ENCODE results near the gene COX10. TPM values are rescaled to one million over a fixed set of nuclear protein-coding genes. Genes with fewer than 3 reads are reported as not detected.
A peak's percentile ranks its signal among the peaks of the same experiment; 100 is the strongest.
"Not testable (repeated sequence)": the region's sequence is repeated elsewhere in the genome, so short reads cannot be mapped to it uniquely, and the experiment has no call there.

COX10 gene
- total and polyA plus RNA-seq, 2 experiments from 2014 or later, result 21.7 to 26.6 TPM

GRCh38 chr17:14184536-14184935 is 115.2 kb downstream of the COX10 start:
- not testable (repeated sequence) for H3K27me3 ChIP-seq; H3K4me1 ChIP-seq (ENCODE audit: low read depth); H3K36me3 ChIP-seq; H3K4me3 ChIP-seq; DNase-seq (ENCODE audit: low read depth in 1 of 2, low spot score in 1 of 2); H3K9me3 ChIP-seq (ENCODE audit: low read depth); H3K27ac ChIP-seq

GRCh38 chr17:14186443-14186842 is 117.1 kb downstream of the COX10 start:
- not testable (repeated sequence) for H3K4me3 ChIP-seq; H3K4me1 ChIP-seq (ENCODE audit: low read depth); H3K9me3 ChIP-seq (ENCODE audit: low read depth); H3K36me3 ChIP-seq; DNase-seq (ENCODE audit: low read depth in 1 of 2, low spot score in 1 of 2); H3K27ac ChIP-seq; H3K27me3 ChIP-seq

- not testable (repeated sequence) for H3K27me3 ChIP-seq; H3K9me3 ChIP-seq (ENCODE audit: low read depth); H3K27ac ChIP-seq; H3K4me1 ChIP-seq (ENCODE audit: low read depth); H3K4me3 ChIP-seq; H3K36me3 ChIP-seq; DNase-seq (ENCODE audit: low read depth in 1 of 2, low spot score in 1 of 2)
Measured at GRCh38 chr17:14190774-14191173, 121.5 kb downstream of the COX10 start.

GRCh38 chr17:14191469-14191868 is 122.2 kb downstream of the COX10 start:
- DNase-seq (ENCODE audit: low read depth in 1 of 2, low spot score in 1 of 2); H3K4me3 ChIP-seq; H3K4me1 ChIP-seq (ENCODE audit: low read depth); H3K9me3 ChIP-seq (ENCODE audit: low read depth); H3K27ac ChIP-seq; H3K27me3 ChIP-seq; H3K36me3 ChIP-seq: not testable (repeated sequence)

GRCh38 chr17:14192039-14192438 is 122.7 kb downstream of the COX10 start:
- not testable (repeated sequence) for H3K27ac ChIP-seq; H3K4me1 ChIP-seq (ENCODE audit: low read depth); H3K36me3 ChIP-seq; H3K27me3 ChIP-seq; H3K4me3 ChIP-seq; DNase-seq (ENCODE audit: low read depth in 1 of 2, low spot score in 1 of 2); H3K9me3 ChIP-seq (ENCODE audit: low read depth)

GRCh38 chr17:14192636-14193344 is 123.5 kb downstream of the COX10 start:
- not testable (repeated sequence) for DNase-seq (ENCODE audit: low read depth in 1 of 2, low spot score in 1 of 2); H3K27ac ChIP-seq; H3K4me3 ChIP-seq; H3K4me1 ChIP-seq (ENCODE audit: low read depth); H3K27me3 ChIP-seq; H3K36me3 ChIP-seq; H3K9me3 ChIP-seq (ENCODE audit: low read depth)

- H3K4me1 ChIP-seq (ENCODE audit: low read depth), result peaks cover 37% of the 10 kb centered on the region
- no peak for TF ChIP-seq CTCF (IDR thresholded peaks at IDR 0.05; ENCODE audit: low read depth, low read length)
- no peak overlapping the region for H3K27ac ChIP-seq
- H3K27me3 ChIP-seq, result no peaks in the 10 kb centered on the region
- H3K4me3 ChIP-seq, result no peak overlapping the region
- no peaks in the 10 kb centered on the region for H3K36me3 ChIP-seq
- no peaks in the 10 kb centered on the region for H3K9me3 ChIP-seq (ENCODE audit: low read depth)
- DNase-seq (ENCODE audit: low read depth in 1 of 2, low spot score in 1 of 2), result no peak
Measured at GRCh38 chr17:14196377-14196997, 127.2 kb downstream of the COX10 start.

- no peak for TF ChIP-seq CTCF (IDR thresholded peaks at IDR 0.05; ENCODE audit: low read depth, low read length)
- no peaks in the 10 kb centered on the region for H3K9me3 ChIP-seq (ENCODE audit: low read depth)
- no peak overlapping the region for H3K4me3 ChIP-seq
- no peak for DNase-seq (ENCODE audit: low read depth in 1 of 2, low spot score in 1 of 2)
- H3K36me3 ChIP-seq, result no peaks in the 10 kb centered on the region
- peak overlapping the region; percentile 49 for H3K27ac ChIP-seq
- H3K4me1 ChIP-seq (ENCODE audit: low read depth), result peaks cover 41% of the 10 kb centered on the region
- H3K27me3 ChIP-seq, result no peaks in the 10 kb centered on the region
Measured at GRCh38 chr17:14197057-14197456, 127.8 kb downstream of the COX10 start.

All from cardiac muscle cell (in vitro differentiated cells and primary cell).